NCI-H128 (cell line): ENCODE data around the gene MTERF2.

Experiments
- DNase-seq: peaks from one replicate; lab custom pipeline; 2025; ENCODE audit not compliant: unreplicated experiment; lab: John Stamatoyannopoulos, UW

The MTERF2 gene

GRCh38 chr12:106954462-106955376 is 32.2 kb downstream of the MTERF2 start:
- DNase-seq, result no peak

GRCh38 chr12:106953352-106954250 is 33.3 kb downstream of the MTERF2 start:
- DNase-seq, result no peak

- no peak for DNase-seq
Measured at GRCh38 chr12:106950591-106950990, 36.4 kb downstream of the MTERF2 start.

GRCh38 chr12:106947461-106947860 is 39.5 kb downstream of the MTERF2 start:
- no peak for DNase-seq

- no peak for DNase-seq
Measured at GRCh38 chr12:106945261-106945851, 41.6 kb downstream of the MTERF2 start.

GRCh38 chr12:106942775-106943174 is 44.2 kb downstream of the MTERF2 start:
- no peak for DNase-seq

GRCh38 chr12:106941481-106942156 is 45.3 kb downstream of the MTERF2 start:
- DNase-seq, result no peak

GRCh38 chr12:106934277-106934676 is 52.7 kb downstream of the MTERF2 start:
- DNase-seq, result no peak
